ENCODE measurements around the gene TECTB.

DNA sequence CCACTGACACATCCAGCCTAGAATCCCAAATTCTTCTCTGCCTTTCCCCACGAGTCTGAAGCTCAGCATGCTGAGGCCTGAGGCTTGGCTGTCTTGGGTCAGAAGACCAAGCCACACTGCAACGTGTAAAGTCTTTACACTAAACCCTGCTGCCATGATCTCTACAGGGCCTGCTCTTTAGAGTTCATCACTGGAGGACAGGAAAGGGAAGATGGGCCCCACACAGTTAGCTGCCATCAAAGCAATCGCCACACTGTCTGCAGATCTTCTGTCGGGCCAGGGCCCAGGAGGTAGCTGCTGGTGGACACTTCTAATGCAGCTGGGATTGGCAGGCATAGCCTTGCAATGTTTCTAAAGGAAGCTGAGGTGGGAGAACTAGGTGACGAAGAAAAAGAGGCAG is 8.4 kb upstream of the TECTB start:
- TF ChIP-seq, protein P1, sequence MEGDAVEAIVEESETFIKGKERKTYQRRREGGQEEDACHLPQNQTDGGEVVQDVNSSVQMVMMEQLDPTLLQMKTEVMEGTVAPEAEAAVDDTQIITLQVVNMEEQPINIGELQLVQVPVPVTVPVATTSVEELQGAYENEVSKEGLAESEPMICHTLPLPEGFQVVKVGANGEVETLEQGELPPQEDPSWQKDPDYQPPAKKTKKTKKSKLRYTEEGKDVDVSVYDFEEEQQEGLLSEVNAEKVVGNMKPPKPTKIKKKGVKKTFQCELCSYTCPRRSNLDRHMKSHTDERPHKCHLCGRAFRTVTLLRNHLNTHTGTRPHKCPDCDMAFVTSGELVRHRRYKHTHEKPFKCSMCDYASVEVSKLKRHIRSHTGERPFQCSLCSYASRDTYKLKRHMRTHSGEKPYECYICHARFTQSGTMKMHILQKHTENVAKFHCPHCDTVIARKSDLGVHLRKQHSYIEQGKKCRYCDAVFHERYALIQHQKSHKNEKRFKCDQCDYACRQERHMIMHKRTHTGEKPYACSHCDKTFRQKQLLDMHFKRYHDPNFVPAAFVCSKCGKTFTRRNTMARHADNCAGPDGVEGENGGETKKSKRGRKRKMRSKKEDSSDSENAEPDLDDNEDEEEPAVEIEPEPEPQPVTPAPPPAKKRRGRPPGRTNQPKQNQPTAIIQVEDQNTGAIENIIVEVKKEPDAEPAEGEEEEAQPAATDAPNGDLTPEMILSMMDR (IDR thresholded peaks at IDR 0.05), result no peak
- no peak for TF ChIP-seq POLR2A (IDR thresholded peaks at IDR 0.05)
